ENCODE measurements around the gene ZNF764.
"Not testable (repeated sequence)": the region's sequence is repeated elsewhere in the genome, so short reads cannot be mapped to it uniquely, and the experiment has no call there.

ZNF764 gene

GRCh38 chr16:30548416-30549253, 9.5 kb downstream of the ZNF764 start:
- DNase-seq, result no peak

GRCh38 chr16:30546115-30546514, 12.1 kb downstream of the ZNF764 start:
- DNase-seq, result peak in 1 of 14 donors; percentile 13

- no peak for DNase-seq
These were observed 15.1 kb downstream of the ZNF764 start for GRCh38 chr16:30543067-30543466.

- no peak for DNase-seq
These were observed 16.5 kb downstream of the ZNF764 start for GRCh38 chr16:30541502-30542329.

GRCh38 chr16:30540916-30541464, 17.2 kb downstream of the ZNF764 start:
- DNase-seq, result not testable (repeated sequence)

GRCh38 chr16:30539986-30540526, 18.1 kb downstream of the ZNF764 start:
- not testable (repeated sequence) for DNase-seq

GRCh38 chr16:30539000-30539964, 18.9 kb downstream of the ZNF764 start:
- no peak for DNase-seq

GRCh38 chr16:30536391-30537024, 21.7 kb downstream of the ZNF764 start:
- not testable (repeated sequence) for DNase-seq

GRCh38 chr16:30535777-30536190, 22.4 kb downstream of the ZNF764 start:
- peak in 8 of 14 donors; percentile 24 to 64 (median 41) for DNase-seq

GRCh38 chr16:30535106-30535776, 22.9 kb downstream of the ZNF764 start:
- peak in 1 of 14 donors; percentile 50 for DNase-seq

GRCh38 chr16:30534368-30535105, 23.6 kb downstream of the ZNF764 start, which contains the start of gene ZNF747:
TSS of gene ZNF747 (minus strand) at chr16:30534858. CDS start at chr16:30534679, 179 bp downstream.
- peak; percentile 38 to 96 (median 92) for DNase-seq

GRCh38 chr16:30533748-30534367, 24.3 kb downstream of the ZNF764 start:
- DNase-seq, result no peak

GRCh38 chr16:30533146-30533522, 25.0 kb downstream of the ZNF764 start:
- DNase-seq, result no peak

- no peak for DNase-seq
These were observed 25.7 kb downstream of the ZNF764 start for GRCh38 chr16:30532285-30533145.

- no peak for DNase-seq
These were observed 27.8 kb downstream of the ZNF764 start for GRCh38 chr16:30530163-30531037.

- DNase-seq, result no peak
These were observed 29.2 kb downstream of the ZNF764 start for GRCh38 chr16:30528799-30529457.

Measured in C1 segment of cervical spinal cord (tissue), 14 donors.